ENCODE measurements around the gene PPT1. TPM values are rescaled to one million over a fixed set of nuclear protein-coding genes. Genes with fewer than 3 reads are reported as not detected.

Gene PPT1
- total RNA-seq, 2 donors from 2014 or later, result 68.5 to 89.8 TPM

DNA sequence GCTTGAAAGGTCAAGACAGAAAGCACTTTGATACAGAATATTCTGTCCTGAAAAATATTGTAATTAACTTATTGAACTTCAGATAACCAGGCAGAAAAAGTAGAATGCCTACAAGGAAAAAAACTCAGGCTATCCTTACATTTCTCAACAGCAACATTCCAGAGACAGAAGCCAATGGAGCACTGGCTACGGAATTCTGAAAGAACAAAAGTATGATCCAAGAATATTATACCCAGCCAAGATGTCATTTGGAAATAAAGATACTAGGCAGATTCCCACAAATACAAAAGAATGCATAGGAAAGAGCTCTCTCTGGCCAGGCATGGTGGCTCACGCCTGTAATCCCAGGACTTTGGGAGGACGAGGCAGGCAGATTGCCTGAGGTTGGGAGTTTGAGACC, 5.8 kb upstream of the PPT1 start:
- no peaks in the 10 kb centered on the region for H3K4me1 ChIP-seq (ENCODE audit: control insufficient read depth in 1 of 2, low read depth in 2 of 2)
- ATAC-seq (ENCODE audit: insufficient number of reproducible peaks, low FRiP score, low read depth), result no peak
- no peak for DNase-seq (ENCODE audit: low spot score)
- H3K27ac ChIP-seq, result no peak overlapping the region
- H3K36me3 ChIP-seq, result no peaks in the 10 kb centered on the region
- peaks cover 8% of the 10 kb centered on the region for H3K9me3 ChIP-seq
- no peak overlapping the region for H3K4me3 ChIP-seq
- no peaks in the 10 kb centered on the region for H3K27me3 ChIP-seq (replicated peaks; ENCODE audit: insufficient read depth)
- no peak for TF ChIP-seq CTCF (IDR thresholded peaks at IDR 0.05)

GRCh38 chr1:40102038-40102437, 5.0 kb upstream of the PPT1 start:
- Histone ChIP-seq H3K9me3 (peaks cover 8% of the 10 kb centered on the region), H3K27ac (no peak overlapping the region), H3K4me3 (no peak overlapping the region), H3K36me3 (no peaks in the 10 kb centered on the region), H3K27me3 (replicated peaks; ENCODE audit: insufficient read depth) (no peaks in the 10 kb centered on the region), H3K4me1 (ENCODE audit: control insufficient read depth in 1 of 2, low read depth in 2 of 2) (peaks cover 0 to 7% of the 10 kb centered on the region in 2 donors)
- DNase-seq (ENCODE audit: low spot score) (no peak), ATAC-seq (ENCODE audit: insufficient number of reproducible peaks, low FRiP score, low read depth) (no peak)
- no peak for TF ChIP-seq CTCF (IDR thresholded peaks at IDR 0.05)

DNA sequence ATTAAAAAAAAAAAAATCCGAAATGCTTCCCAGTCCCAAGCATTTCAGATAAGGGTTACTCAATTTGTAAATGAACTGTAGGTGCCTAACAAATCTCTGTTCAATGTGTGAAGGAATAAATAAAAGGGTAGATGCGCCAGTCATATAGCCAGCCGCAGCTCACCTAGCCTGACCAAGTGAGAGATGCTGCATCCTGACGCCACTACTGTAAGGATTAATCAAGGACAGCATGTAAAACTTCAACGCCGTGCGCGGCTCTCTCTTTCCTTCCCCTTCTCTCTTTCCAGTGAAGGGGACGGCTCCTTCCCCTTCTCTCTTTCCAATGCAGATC, 441 bp downstream of the PPT1 start:
- no peak for TF ChIP-seq CTCF (IDR thresholded peaks at IDR 0.05)
- Histone ChIP-seq H3K4me1 (ENCODE audit: control insufficient read depth in 1 of 2, low read depth in 2 of 2) (peaks cover 0 to 18% of the 10 kb centered on the region in 2 donors), H3K9me3 (no peaks in the 10 kb centered on the region), H3K4me3 (peak overlapping the region; percentile 88), H3K27ac (peak overlapping the region; percentile 56 to 65), H3K36me3 (peaks cover 4% of the 10 kb centered on the region), H3K27me3 (replicated peaks; ENCODE audit: insufficient read depth) (no peaks in the 10 kb centered on the region)
- ATAC-seq (ENCODE audit: insufficient number of reproducible peaks, low FRiP score, low read depth) (no peak), DNase-seq (ENCODE audit: low spot score) (no peak)

- no peak for DNase-seq (ENCODE audit: low spot score)
- TF ChIP-seq CTCF (IDR thresholded peaks at IDR 0.05), result no peak
- H3K4me3 ChIP-seq, result peak overlapping the region; percentile 88
- no peak overlapping the region for H3K27ac ChIP-seq
- peaks cover 0 to 18% of the 10 kb centered on the region in 2 donors for H3K4me1 ChIP-seq (ENCODE audit: control insufficient read depth in 1 of 2, low read depth in 2 of 2)
- no peaks in the 10 kb centered on the region for H3K27me3 ChIP-seq (replicated peaks; ENCODE audit: insufficient read depth)
- H3K9me3 ChIP-seq, result no peaks in the 10 kb centered on the region
- ATAC-seq (ENCODE audit: insufficient number of reproducible peaks, low FRiP score, low read depth), result no peak
- peaks cover 8% of the 10 kb centered on the region for H3K36me3 ChIP-seq
Measured at GRCh38 chr1:40095806-40096205, 1.2 kb downstream of the PPT1 start.

GRCh38 chr1:40094466-40095110, 2.5 kb downstream of the PPT1 start:
- H3K27me3 ChIP-seq (replicated peaks; ENCODE audit: insufficient read depth), result no peaks in the 10 kb centered on the region

More at GRCh38 chr1:40094466-40095110, 2.5 kb downstream of the PPT1 start:
- ATAC-seq (ENCODE audit: insufficient number of reproducible peaks, low FRiP score, low read depth) (no peak), DNase-seq (ENCODE audit: low spot score) (no peak)
- no peak for TF ChIP-seq CTCF (IDR thresholded peaks at IDR 0.05)
- H3K4me3 ChIP-seq, result no peak overlapping the region
- H3K9me3 ChIP-seq, result no peaks in the 10 kb centered on the region
- H3K27ac ChIP-seq, result no peak overlapping the region
- peaks cover 11% of the 10 kb centered on the region for H3K36me3 ChIP-seq
- H3K4me1 ChIP-seq (ENCODE audit: control insufficient read depth in 1 of 2, low read depth in 2 of 2), result peaks cover 0 to 18% of the 10 kb centered on the region in 2 donors

Data from thoracic aorta (tissue), 2 donors.